Suprapubic skin (tissue), 4 donors: ENCODE data around the gene INPP5A. TPM values are rescaled to one million over a fixed set of nuclear protein-coding genes. Genes with fewer than 3 reads are reported as not detected.

Experiments
- DNase-seq, 2 donors: peaks; one replicate each; pipeline ENCODE4 v3.0.0-alpha.2; 2019; ENCODE audit warnings: low spot score in 2 of 2
- H3K27ac ChIP-seq: fragments of 200-600 bp; sonication (generic); one replicate; pipeline ENCODE4 v1.5.1; 2019
- H3K27me3 ChIP-seq: fragments of 200-600 bp; sonication (generic); one replicate; pipeline ENCODE4 v1.5.1; 2019
- H3K36me3 ChIP-seq: fragments of 200-600 bp; sonication (generic); one replicate; pipeline ENCODE4 v1.5.1; 2019
- H3K4me1 ChIP-seq: fragments of 200-600 bp; sonication (generic); one replicate; pipeline ENCODE4 v1.5.1; 2019
- H3K4me3 ChIP-seq: fragments of 200-600 bp; sonication (generic); one replicate; pipeline ENCODE4 v1.5.1; 2019; ENCODE audit warnings: mild to moderate bottlenecking
- H3K9me3 ChIP-seq: fragments of 200-600 bp; sonication (generic); one replicate; pipeline ENCODE4 v1.5.1; 2019
- EP300 ChIP-seq: sonication (generic); formaldehyde crosslinking; IDR thresholded peaks from one replicate; pipeline ENCODE4 v1.6.1; 2017; ENCODE audit warnings: antibody characterized with exemption
- POLR2A ChIP-seq, 2 donors: fragments of 450-650 bp; IDR thresholded peaks; one replicate each; pipeline ENCODE4 v1.6.1; 2017; ENCODE audit warnings: antibody characterized with exemption in 2 of 2, mild to moderate bottlenecking in 2 of 2, moderate library complexity in 2 of 2
- POLR2AphosphoS5 ChIP-seq, 3 donors: sonication (generic); formaldehyde crosslinking; IDR thresholded peaks; one replicate each; pipeline ENCODE4 v1.6.1; 2017; ENCODE audit warnings: antibody characterized with exemption in 3 of 3
- WGBS: methylation state at CpG from one replicate; pipeline ENCODE4 v1.1.5; 2018; 5-methylcytosine and 5-hydroxymethylcytosine counted together
- total RNA-seq, 4 donors: library from RNA; depleted of rRNA; stranded (reverse); fragments of >200 nt; gene quantifications; one replicate each; pipeline ENCODE4 v1.1.0, GENCODE V29; 2016
- TF ChIP-seq, protein P1 (sequence below), 2 donors: fragments of 200-600 bp in 1 of 2; fragments of 450-650 bp in 1 of 2; sonication (generic) in 1 of 2; IDR thresholded peaks; one replicate each; pipeline ENCODE4 v1.5.1; 2016 to 2019; ENCODE audit warnings: antibody characterized with exemption in 2 of 2, mild to moderate bottlenecking in 1 of 2, moderate library complexity in 1 of 2

The INPP5A gene
- total RNA-seq, 4 donors from 2014 or later, result 28.1 to 39.1 (median 32.3) TPM

- Histone ChIP-seq H3K27me3 (peaks cover 11% of the 10 kb centered on the region), H3K4me1 (peaks cover 2% of the 10 kb centered on the region), H3K4me3 (no peak overlapping the region), H3K27ac (no peak overlapping the region), H3K9me3 (no peaks in the 10 kb centered on the region), H3K36me3 (peaks cover 59% of the 10 kb centered on the region)
- WGBS, result 98% methylated on average over 31 of the region's 41 CpGs
- no peak for DNase-seq
- TF ChIP-seq EP300, result no peak
- TF ChIP-seq, protein P1, sequence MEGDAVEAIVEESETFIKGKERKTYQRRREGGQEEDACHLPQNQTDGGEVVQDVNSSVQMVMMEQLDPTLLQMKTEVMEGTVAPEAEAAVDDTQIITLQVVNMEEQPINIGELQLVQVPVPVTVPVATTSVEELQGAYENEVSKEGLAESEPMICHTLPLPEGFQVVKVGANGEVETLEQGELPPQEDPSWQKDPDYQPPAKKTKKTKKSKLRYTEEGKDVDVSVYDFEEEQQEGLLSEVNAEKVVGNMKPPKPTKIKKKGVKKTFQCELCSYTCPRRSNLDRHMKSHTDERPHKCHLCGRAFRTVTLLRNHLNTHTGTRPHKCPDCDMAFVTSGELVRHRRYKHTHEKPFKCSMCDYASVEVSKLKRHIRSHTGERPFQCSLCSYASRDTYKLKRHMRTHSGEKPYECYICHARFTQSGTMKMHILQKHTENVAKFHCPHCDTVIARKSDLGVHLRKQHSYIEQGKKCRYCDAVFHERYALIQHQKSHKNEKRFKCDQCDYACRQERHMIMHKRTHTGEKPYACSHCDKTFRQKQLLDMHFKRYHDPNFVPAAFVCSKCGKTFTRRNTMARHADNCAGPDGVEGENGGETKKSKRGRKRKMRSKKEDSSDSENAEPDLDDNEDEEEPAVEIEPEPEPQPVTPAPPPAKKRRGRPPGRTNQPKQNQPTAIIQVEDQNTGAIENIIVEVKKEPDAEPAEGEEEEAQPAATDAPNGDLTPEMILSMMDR (IDR thresholded peaks at IDR 0.05), result no peak
- no peak for TF ChIP-seq POLR2A (IDR thresholded peaks at IDR 0.05)
- no peak for TF ChIP-seq POLR2AphosphoS5 (IDR thresholded peaks at IDR 0.05)
Measured at GRCh38 chr10:132779549-132780294, 242.1 kb downstream of the INPP5A start.

- H3K27me3 ChIP-seq, result peaks cover 17% of the 10 kb centered on the region
- peaks cover 8% of the 10 kb centered on the region for H3K4me1 ChIP-seq
- 90% methylated on average over 10 of the region's 12 CpGs for WGBS
- H3K4me3 ChIP-seq, result no peak overlapping the region
- no peaks in the 10 kb centered on the region for H3K9me3 ChIP-seq
- no peak overlapping the region for H3K27ac ChIP-seq
- no peak for TF ChIP-seq POLR2AphosphoS5 (IDR thresholded peaks at IDR 0.05)
- TF ChIP-seq POLR2A (IDR thresholded peaks at IDR 0.05), result no peak
- TF ChIP-seq EP300, result no peak
- TF ChIP-seq, protein P1 (IDR thresholded peaks at IDR 0.05), result no peak
- no peak for DNase-seq
- peaks cover 59% of the 10 kb centered on the region for H3K36me3 ChIP-seq
Measured at GRCh38 chr10:132780356-132780755, 242.8 kb downstream of the INPP5A start.

DNA sequence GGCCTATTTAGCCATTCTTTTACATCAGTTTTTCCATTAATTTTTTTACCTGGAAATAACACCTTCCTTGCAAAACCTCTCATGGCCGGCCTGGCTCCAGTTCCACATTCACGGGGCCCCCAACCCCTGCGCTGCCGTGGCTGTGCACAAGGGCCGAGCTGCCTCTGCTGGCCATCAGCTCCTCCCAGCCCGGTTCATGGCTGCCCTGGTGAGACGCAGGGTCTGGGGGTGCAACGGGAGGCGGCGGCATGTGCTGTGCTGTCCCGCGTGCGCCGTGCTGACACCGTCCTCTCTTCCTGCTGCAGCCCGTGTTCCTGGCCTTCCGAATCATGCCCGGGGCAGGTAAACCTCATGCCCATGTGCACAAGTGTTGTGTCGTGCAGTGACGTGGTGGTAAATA lies 244.0 kb downstream of the INPP5A start:
- TF ChIP-seq POLR2AphosphoS5 (IDR thresholded peaks at IDR 0.05) (no peak), EP300 (no peak), POLR2A (IDR thresholded peaks at IDR 0.05) (no peak)
- TF ChIP-seq, protein P1 (IDR thresholded peaks at IDR 0.05), result no peak
- Histone ChIP-seq H3K36me3 (peaks cover 56% of the 10 kb centered on the region), H3K4me3 (no peak overlapping the region), H3K4me1 (peaks cover 17% of the 10 kb centered on the region), H3K27ac (no peak overlapping the region), H3K9me3 (no peaks in the 10 kb centered on the region), H3K27me3 (peaks cover 28% of the 10 kb centered on the region)
- DNase-seq, result no peak
- WGBS, result 96% methylated on average over 20 of the region's 20 CpGs

- Histone ChIP-seq H3K27me3 (peaks cover 46% of the 10 kb centered on the region), H3K4me1 (peaks cover 35% of the 10 kb centered on the region), H3K9me3 (no peaks in the 10 kb centered on the region), H3K36me3 (peaks cover 45% of the 10 kb centered on the region), H3K27ac (no peak overlapping the region), H3K4me3 (no peak overlapping the region)
- no peak for TF ChIP-seq POLR2AphosphoS5 (IDR thresholded peaks at IDR 0.05)
- no peak for TF ChIP-seq EP300
- TF ChIP-seq POLR2A (IDR thresholded peaks at IDR 0.05), result no peak
- TF ChIP-seq, protein P1 (IDR thresholded peaks at IDR 0.05), result no peak
- 91% methylated on average over 30 of the region's 30 CpGs for WGBS
- no peak for DNase-seq
Measured at GRCh38 chr10:132783165-132783939, 245.8 kb downstream of the INPP5A start.
